Activated B cell treated with CpG ODN at 0.5 μM for 24 hours (primary cell): Measurements from ENCODE around the gene ZEB2. TPM values are rescaled to one million over a fixed set of nuclear protein-coding genes. Genes with fewer than 3 reads are reported as not detected.

Source experiments
- ATAC-seq: fragments of 200-7000 bp; cut with Tn5 transposase; one replicate; pipeline ENCODE4 v1.10.0; 2021; ENCODE audit warnings: low read depth, mild to moderate bottlenecking, moderate library complexity
- CTCF ChIA-PET: fragments of 350-600 bp; sonication (Branson Sonifier 250); formaldehyde crosslinking; loops from one replicate; lab custom pipeline; 2021; ENCODE audit warnings: antibody characterized with exemption; lab: Charles Lee
- POLR2A ChIA-PET: fragments of 350-600 bp; sonication (Branson Sonifier 250); formaldehyde crosslinking; loops from one replicate; lab custom pipeline; 2021; ENCODE audit warnings: antibody characterized with exemption; lab: Charles Lee
- DNase-seq: peaks from one replicate; pipeline ENCODE4 v3.0.0; 2022
- H3K27ac Mint-ChIP-seq: one replicate; pipeline ENCODE4 v1.8.0; 2020; ENCODE audit warnings: mixed read lengths
- H3K27me3 Mint-ChIP-seq: one replicate; pipeline ENCODE4 v1.8.0; 2021; ENCODE audit warnings: mixed read lengths
- H3K36me3 Mint-ChIP-seq: one replicate; pipeline ENCODE4 v1.8.0; 2021; ENCODE audit warnings: low read depth, mixed read lengths
- H3K4me1 Mint-ChIP-seq: one replicate; pipeline ENCODE4 v1.8.0; 2021; ENCODE audit warnings: mixed read lengths
- H3K4me3 Mint-ChIP-seq: one replicate; pipeline ENCODE4 v1.8.0; 2020; ENCODE audit warnings: mild to moderate bottlenecking, mixed read lengths
- H3K9me3 Mint-ChIP-seq: one replicate; pipeline ENCODE4 v1.8.0; 2020; ENCODE audit warnings: mixed read lengths
- intact Hi-C: fragments of 100-400 bp; cut with micrococcal nuclease; formaldehyde crosslinking; loops from one replicate; pipeline ENCODE4 v1.15.1; 2024
- total RNA-seq: library from RNA; stranded (reverse); gene quantifications from 2 replicates; pipeline ENCODE4 v1.2.3, GENCODE V29; 2022
- TF ChIP-seq, protein P1 (sequence below): fragments of 200-600 bp; IDR thresholded peaks from one replicate; pipeline ENCODE4 v1.8.0; 2022; ENCODE audit warnings: antibody characterized with exemption, mild to moderate bottlenecking

ZEB2 gene
- total RNA-seq, 1 donor from 2014 or later = 200 TPM

DNA sequence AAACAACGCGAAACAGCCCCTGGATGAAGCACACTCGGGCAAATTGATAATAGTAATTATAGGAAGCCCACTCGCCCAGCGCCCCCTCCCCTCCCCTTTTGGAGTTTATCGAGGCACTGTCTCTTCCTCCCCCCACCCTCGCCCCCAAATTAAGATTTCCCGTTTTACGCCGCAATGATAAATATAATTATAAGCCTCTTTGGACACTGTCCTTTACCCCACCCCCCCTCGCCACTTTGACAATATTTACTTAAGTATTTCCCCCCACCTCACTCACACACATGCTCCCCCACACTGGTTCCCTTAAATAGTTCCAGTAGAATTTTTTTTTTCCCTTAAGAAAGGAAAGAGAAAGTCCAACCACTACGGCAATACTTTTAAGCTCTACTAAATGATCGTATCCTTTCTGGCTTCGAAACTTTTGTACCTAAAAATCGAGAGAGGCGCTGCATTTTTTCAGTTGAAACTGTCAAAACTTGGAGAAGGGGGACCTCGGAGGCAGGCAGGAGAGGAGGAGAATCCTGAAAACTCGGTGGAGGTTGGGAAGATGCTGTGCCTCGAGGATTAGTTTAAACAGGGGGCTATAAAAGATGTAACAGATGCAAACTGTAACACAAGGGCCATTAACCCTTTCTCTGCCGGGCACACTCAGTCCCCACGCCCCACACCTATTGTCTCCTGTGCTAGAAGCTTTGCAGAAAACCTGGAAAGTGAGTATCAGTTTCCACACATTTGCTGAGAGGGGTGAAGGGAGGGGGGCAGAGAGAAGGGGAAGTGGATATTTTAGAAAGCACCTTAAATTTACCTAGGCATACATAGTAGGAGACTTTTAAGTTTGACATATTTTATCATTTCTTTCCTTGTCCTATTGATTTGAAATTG, 1.8 kb downstream of the ZEB2 start:
- CTCF ChIA-PET = interaction anchor here (0.6 kb wide), 1 partner anchor 767 kb away, joined by 3 read pairs; no protein-coding TSS in a partner anchor
- Mint-ChIP-seq H3K27me3 (no peaks in the 10 kb centered on the region), H3K27ac (no peak overlapping the region), H3K4me3 (no peak overlapping the region), H3K9me3 (no peaks in the 10 kb centered on the region), H3K36me3 (peaks cover 33% of the 10 kb centered on the region), H3K4me1 (peaks cover 47% of the 10 kb centered on the region)
- POLR2A ChIA-PET = interaction anchor here (0.5 to 4.3 kb wide), 20 partner anchors 7 to 1233 kb away, joined by 3 to 35 read pairs (median 4); no protein-coding TSS in a partner anchor
- DNase-seq (peak; percentile 29), ATAC-seq (no peak)
- intact Hi-C loops = loop anchor here (1.0 to 5.0 kb wide), 14 partner anchors 31 to 1175 kb away; a partner anchor contains a TSS
- TF ChIP-seq, protein P1, sequence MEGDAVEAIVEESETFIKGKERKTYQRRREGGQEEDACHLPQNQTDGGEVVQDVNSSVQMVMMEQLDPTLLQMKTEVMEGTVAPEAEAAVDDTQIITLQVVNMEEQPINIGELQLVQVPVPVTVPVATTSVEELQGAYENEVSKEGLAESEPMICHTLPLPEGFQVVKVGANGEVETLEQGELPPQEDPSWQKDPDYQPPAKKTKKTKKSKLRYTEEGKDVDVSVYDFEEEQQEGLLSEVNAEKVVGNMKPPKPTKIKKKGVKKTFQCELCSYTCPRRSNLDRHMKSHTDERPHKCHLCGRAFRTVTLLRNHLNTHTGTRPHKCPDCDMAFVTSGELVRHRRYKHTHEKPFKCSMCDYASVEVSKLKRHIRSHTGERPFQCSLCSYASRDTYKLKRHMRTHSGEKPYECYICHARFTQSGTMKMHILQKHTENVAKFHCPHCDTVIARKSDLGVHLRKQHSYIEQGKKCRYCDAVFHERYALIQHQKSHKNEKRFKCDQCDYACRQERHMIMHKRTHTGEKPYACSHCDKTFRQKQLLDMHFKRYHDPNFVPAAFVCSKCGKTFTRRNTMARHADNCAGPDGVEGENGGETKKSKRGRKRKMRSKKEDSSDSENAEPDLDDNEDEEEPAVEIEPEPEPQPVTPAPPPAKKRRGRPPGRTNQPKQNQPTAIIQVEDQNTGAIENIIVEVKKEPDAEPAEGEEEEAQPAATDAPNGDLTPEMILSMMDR = no peak

DNA sequence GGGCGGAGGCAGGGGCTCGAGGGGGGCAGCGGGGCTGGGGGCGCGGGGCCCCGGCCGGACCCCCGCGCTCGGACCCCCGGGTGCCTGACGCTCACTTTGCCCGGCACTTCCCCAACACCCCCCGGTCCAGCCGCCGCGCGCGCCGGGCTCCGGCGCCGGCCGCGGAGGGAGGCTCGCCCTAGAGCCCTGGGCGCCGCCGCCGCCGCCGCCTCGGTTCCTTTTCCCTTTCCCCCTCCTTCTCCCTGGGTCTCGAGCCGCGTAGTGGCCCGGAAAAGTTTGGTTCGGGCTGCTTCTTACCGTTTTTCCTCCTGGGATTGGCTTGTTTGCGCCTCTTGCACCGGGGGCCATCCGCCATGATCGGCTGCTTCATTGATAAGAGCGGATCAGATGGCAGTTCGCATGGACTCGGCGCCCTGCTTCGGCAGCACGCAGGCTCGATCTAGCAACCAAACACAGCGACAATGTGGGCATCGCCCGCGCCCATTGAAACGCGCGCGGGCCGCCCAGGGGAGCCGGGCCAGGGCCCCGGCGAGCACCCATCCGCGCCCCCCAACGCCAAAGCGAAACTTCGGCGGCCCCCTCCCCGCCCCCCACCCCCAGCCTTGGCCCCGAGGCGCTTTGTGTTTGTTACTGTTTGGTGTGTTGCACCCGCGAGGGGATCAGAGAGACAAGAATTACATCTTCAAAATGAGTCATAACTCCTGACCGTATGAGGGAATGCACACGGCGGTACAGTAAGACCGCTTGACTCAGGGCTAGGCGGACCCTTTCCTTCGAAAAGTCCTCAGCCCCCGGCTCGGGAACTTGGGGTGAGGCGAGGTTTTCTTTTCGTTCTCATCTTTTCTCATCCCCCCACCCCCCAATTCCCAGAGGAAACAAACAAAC, 2.7 kb downstream of the ZEB2 start:
- intact Hi-C loops = loop anchor here (1.0 to 5.0 kb wide), 8 partner anchors 9 to 1176 kb away; a partner anchor contains a TSS
- H3K4me1 Mint-ChIP-seq = peaks cover 47% of the 10 kb centered on the region
- no peaks in the 10 kb centered on the region for H3K27me3 Mint-ChIP-seq
- ChIA-PET POLR2A (interaction anchor here (0.9 to 1.4 kb wide), 2 partner anchors 9 to 45 kb away, joined by 4 to 7 read pairs; no protein-coding TSS in a partner anchor), CTCF (no interaction called here)
- ATAC-seq = peak; percentile 58
- no peaks in the 10 kb centered on the region for H3K9me3 Mint-ChIP-seq
- H3K27ac Mint-ChIP-seq = no peak overlapping the region
- DNase-seq = peak; percentile 67
- H3K36me3 Mint-ChIP-seq = peaks cover 42% of the 10 kb centered on the region
- H3K4me3 Mint-ChIP-seq = no peak overlapping the region
- TF ChIP-seq, protein P1 = no peak

DNA sequence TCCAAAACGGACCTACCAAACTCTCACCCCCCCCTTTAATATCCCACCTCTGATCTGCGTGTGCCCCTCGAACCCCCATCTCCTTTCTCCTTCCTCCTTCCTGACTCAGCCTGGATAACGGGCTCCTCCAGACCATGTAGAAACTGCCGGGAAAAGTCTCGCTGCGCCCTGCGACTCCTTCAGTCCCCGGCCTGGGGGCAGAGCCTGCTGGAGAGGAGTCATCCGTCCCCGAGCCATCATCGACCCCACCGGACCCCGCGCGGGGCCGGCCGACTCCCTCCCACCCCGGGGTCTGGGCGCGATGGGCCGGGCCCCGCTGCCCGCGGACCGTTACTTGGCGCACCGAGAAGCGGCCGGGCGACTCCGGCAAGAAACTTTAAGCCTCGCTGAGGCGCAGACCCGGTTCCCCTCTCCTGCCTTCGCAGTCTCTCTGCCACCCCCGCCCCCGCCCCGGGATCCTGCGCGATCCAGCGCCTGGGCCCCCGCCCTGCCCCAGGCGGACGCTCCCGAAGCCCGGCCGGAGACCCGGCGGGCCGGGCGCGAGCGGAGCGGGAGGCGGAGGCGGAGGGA, 3.4 kb downstream of the ZEB2 start:
- POLR2A ChIA-PET = interaction anchor here (0.7 kb wide), 1 partner anchor 112 kb away, joined by 5 read pairs; no protein-coding TSS in a partner anchor
- Mint-ChIP-seq H3K36me3 (peaks cover 48% of the 10 kb centered on the region), H3K27me3 (no peaks in the 10 kb centered on the region), H3K27ac (peak overlapping the region; percentile 85), H3K9me3 (no peaks in the 10 kb centered on the region), H3K4me3 (peak overlapping the region; percentile 93), H3K4me1 (peaks cover 51% of the 10 kb centered on the region)
- intact Hi-C loops = loop anchor here (1.0 to 5.0 kb wide), 6 partner anchors 8 to 1176 kb away; no protein-coding TSS in a partner anchor
- CTCF ChIA-PET = interaction anchor here (2.5 kb wide), 1 partner anchor 12 kb away, joined by 6 read pairs; no protein-coding TSS in a partner anchor
- DNase-seq (peak; percentile 41), ATAC-seq (peak; percentile 1)
- TF ChIP-seq, protein P1 = no peak

DNA sequence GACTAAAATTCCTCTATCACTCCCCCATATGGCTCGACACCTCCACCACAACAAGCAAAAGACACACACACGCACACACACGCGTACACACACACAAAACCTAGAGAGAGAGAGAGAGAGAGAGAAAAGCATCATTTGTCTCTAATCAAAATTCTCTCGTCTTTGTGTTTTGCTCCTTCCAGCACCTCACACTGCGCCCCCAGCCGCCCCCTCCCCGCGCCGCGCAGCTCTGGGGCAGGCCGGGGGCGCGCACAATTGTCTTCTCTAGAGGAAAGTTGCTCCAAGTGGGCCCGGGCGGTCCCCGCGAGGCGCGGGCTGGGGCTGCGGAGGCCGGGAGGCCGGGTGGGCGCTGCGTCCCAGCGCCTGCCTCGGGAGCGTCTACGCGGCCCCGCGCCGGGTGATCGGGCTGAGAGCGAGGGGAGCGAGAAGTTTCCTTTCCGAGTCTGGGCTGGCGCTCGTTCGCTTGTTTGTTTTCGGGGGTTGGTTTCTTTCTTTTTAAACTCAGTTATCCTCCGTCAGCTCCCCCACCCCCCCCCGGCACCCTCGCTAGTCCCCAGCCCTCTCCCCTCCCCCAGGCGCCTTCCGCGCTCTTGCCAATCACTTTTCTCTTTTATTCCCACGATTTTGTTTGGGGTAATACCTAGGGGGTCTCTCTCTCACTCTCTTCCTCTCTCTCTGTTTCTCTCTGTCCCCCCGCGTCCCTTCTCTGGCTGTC, 4.1 kb downstream of the ZEB2 start:
- DNase-seq (peak; percentile 46), ATAC-seq (no peak)
- peaks cover 52% of the 10 kb centered on the region for H3K36me3 Mint-ChIP-seq
- H3K9me3 Mint-ChIP-seq = no peaks in the 10 kb centered on the region
- peak overlapping the region; percentile 85 for H3K27ac Mint-ChIP-seq
- H3K4me3 Mint-ChIP-seq = peak overlapping the region; percentile 93
- H3K27me3 Mint-ChIP-seq = no peaks in the 10 kb centered on the region
- H3K4me1 Mint-ChIP-seq = peaks cover 54% of the 10 kb centered on the region
- intact Hi-C loops = loop anchor here (1.0 to 5.0 kb wide), 6 partner anchors 8 to 1177 kb away; no protein-coding TSS in a partner anchor
- TF ChIP-seq, protein P1 = no peak
- ChIA-PET CTCF (interaction anchor here (2.5 kb wide), 1 partner anchor 12 kb away, joined by 6 read pairs; no protein-coding TSS in a partner anchor), POLR2A (interaction anchor here (0.5 to 1.6 kb wide), 10 partner anchors 10 to 674 kb away, joined by 3 to 5 read pairs (median 3); no protein-coding TSS in a partner anchor)
